Loucy (cell line): ENCODE measurements around the gene TM9SF2.

Experiments used
- EZH2phosphoT487 ChIP-seq: fragments of 200-600 bp; IDR thresholded peaks from 2 replicates; pipeline ENCODE4 v1.6.1; 2018; ENCODE audit warnings: antibody characterized with exemption, mild to moderate bottlenecking, moderate library complexity, borderline replicate concordance
- TF ChIP-seq, protein P1 (sequence below): fragments of 200-600 bp; sonication (generic); conservative IDR thresholded peaks from 2 replicates; pipeline ENCODE4 v1.5.1; 2014; ENCODE audit warnings: mild to moderate bottlenecking, antibody characterized with exemption, low read length

DNA sequence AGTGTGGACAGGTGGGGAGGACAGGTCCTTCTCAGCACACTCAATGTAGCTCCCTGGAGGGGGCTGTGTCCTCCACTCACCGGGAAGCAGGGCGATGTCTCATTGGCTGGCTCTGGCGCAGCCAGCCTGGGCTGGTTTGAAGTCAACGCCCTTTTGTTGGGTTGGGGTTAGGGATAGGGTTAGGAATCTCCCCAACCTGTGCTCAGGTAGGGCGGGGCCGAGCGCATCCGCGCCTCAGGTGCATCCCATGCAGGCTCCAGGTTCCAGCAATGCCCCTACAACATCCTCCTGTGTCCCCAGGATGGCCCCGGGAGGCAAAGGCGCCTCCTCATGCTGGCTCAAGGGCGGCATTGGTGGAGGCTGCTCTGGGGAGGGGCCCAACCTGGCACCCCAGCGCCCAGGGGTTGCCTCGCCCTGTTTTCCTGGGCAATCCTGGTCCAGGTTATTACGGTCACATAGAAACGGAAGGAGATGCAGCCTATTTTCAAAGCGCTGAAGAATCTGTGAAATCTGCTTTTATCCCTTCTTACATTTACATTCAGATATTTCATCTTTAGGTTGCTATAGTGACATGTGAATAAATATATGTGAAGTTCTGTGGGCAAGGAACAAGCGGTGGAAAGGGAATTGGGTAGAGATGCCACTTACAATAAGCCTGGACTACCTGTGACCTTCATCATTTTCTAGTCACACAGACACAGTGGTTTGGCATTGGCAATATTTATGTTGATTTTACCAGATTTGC, 74.3 kb downstream of the TM9SF2 start:
- TF ChIP-seq, protein P1, sequence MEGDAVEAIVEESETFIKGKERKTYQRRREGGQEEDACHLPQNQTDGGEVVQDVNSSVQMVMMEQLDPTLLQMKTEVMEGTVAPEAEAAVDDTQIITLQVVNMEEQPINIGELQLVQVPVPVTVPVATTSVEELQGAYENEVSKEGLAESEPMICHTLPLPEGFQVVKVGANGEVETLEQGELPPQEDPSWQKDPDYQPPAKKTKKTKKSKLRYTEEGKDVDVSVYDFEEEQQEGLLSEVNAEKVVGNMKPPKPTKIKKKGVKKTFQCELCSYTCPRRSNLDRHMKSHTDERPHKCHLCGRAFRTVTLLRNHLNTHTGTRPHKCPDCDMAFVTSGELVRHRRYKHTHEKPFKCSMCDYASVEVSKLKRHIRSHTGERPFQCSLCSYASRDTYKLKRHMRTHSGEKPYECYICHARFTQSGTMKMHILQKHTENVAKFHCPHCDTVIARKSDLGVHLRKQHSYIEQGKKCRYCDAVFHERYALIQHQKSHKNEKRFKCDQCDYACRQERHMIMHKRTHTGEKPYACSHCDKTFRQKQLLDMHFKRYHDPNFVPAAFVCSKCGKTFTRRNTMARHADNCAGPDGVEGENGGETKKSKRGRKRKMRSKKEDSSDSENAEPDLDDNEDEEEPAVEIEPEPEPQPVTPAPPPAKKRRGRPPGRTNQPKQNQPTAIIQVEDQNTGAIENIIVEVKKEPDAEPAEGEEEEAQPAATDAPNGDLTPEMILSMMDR = no peak
- no peak for TF ChIP-seq EZH2phosphoT487
